ENCODE measurements around the gene PTPN14. TPM values are rescaled to one million over a fixed set of nuclear protein-coding genes. Genes with fewer than 3 reads are reported as not detected.

PTPN14 gene
- total RNA-seq, 2 experiments from 2014 or later: 0.92 to 1.3 TPM

DNA sequence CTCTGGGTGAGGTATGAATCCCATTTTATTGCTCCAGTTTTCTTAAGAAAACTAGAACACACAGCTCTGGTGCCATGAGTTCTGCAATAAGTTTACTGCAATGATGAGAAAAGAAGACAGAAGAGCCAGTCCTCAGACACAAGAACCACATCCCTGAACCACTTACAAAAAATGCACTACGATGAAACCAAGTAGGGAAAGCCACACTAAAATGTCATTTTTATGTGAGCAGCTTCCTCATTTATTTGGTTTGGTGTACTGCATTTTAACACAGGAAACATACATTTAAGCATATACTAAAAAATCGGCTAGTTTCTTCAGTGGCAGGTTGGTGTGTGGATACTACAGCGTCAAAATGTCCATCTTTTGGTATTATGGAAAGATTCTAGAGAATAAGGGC is 95.9 kb downstream of the PTPN14 start:
- Mint-ChIP-seq H3K27me3 (peaks cover 6% of the 10 kb centered on the region), H3K36me3 (no peaks in the 10 kb centered on the region), H3K4me1 (peaks cover 3% of the 10 kb centered on the region), H3K9me3 (no peaks in the 10 kb centered on the region), H3K4me3 (no peak overlapping the region), H3K27ac (no peak overlapping the region)
- DNase-seq: no peak

DNA sequence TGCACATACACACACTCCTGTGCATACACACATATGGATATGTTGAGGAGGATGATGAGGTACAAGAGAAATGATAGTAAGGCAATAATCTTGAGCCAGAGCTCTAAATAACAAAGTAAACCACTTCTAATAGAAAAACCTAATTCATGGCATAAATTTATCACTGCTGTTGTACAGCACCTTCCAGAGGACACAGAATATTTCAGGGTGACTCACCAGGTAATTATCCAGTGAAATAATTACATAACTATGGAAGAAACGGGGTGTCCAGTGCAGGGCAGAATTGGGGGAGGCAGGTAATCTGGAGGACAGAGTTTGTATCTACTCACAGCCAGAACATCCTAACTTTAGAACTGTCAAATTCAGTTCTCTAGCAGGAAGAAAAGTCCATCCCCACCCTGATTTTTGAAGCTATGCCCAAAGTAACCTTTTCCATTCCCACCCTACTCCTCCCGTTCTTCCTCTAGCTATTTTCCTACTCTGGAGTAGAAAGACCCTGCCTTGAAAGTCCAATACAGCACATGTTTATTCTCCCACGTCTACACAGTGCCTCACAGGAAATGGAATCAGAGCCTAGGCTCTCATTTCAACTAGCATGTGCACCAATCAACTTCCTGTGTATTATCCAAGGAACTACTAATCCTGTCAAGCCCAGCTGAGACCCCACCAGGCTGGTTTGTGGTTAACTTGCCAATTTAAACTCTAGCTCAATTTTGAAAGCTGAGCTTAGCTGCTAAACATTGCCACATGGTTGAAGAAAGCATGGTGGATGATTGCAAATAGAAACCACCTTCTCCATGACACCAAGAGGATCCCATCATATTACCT is 96.6 kb downstream of the PTPN14 start:
- Mint-ChIP-seq H3K4me1 (peaks cover 3% of the 10 kb centered on the region), H3K4me3 (no peak overlapping the region)

DNA sequence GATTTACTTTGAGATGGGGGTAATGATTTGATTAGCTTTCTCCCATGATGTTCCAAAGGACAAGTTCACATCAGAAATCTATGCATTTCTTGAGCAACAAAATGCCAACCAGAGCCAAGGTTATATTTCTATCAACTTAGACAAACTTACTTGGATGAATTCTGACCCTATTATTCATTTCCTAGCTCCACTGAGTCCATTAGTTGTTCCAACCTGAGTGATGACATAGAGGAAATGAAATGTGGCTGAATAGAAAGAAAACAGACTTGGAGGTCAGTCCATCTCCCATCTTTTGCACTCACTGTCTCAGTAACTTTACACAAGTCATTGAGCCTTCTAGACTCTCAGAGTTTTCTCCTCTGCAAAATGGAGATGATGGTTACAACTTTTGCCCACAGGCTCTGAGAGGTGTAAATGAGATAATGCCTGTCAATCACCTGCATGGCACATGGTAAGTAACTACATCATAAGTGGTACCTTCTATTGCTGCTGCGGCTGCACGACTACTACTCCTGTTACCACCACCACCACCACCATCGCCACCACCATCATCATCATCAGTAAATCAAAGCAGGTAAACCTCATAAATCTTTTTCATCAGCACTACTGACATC is 98.2 kb downstream of the PTPN14 start:
- peaks cover 3% of the 10 kb centered on the region for H3K4me1 Mint-ChIP-seq
- no peaks in the 10 kb centered on the region for H3K36me3 Mint-ChIP-seq
- H3K27me3 Mint-ChIP-seq: peaks cover 6% of the 10 kb centered on the region
- peaks cover 2% of the 10 kb centered on the region for H3K9me3 Mint-ChIP-seq
- no peak overlapping the region for H3K27ac Mint-ChIP-seq
- H3K4me3 Mint-ChIP-seq: no peak overlapping the region
- no peak for DNase-seq

More for the DNA sequence above, 96.6 kb downstream of the PTPN14 start:
- Mint-ChIP-seq H3K36me3 (no peaks in the 10 kb centered on the region), H3K27ac (no peak overlapping the region), H3K27me3 (peaks cover 6% of the 10 kb centered on the region), H3K9me3 (no peaks in the 10 kb centered on the region)
- no peak for DNase-seq

GRCh38 chr1:214452152-214452784 is 99.1 kb downstream of the PTPN14 start:
- no peak for DNase-seq
- Mint-ChIP-seq H3K27ac (no peak overlapping the region), H3K4me3 (no peak overlapping the region), H3K9me3 (peaks cover 2% of the 10 kb centered on the region), H3K4me1 (peaks cover 3% of the 10 kb centered on the region), H3K36me3 (no peaks in the 10 kb centered on the region), H3K27me3 (peaks cover 6% of the 10 kb centered on the region)

DNA sequence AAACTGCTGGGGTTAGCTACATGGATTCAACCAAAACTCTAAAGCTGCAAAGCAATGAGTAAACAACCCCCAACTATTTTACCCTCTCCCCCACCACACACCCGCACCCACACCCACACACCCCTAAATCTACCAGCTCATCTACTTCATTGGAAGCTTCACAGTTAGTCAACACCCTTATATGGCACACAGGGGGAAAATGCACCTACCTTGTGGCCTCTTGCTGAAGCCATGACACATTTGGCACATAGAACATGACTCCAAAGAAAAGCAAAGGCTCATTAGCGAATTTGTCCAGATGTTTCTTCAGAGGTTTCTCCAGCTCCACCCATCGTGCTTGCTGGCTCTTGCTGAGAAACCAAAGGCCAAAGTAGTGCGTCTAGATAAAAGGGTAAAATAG is 99.8 kb downstream of the PTPN14 start:
- Mint-ChIP-seq H3K4me1 (peaks cover 4% of the 10 kb centered on the region), H3K9me3 (peaks cover 2% of the 10 kb centered on the region), H3K36me3 (no peaks in the 10 kb centered on the region), H3K27me3 (peaks cover 6% of the 10 kb centered on the region), H3K27ac (no peak overlapping the region), H3K4me3 (no peak overlapping the region)
- DNase-seq: no peak

DNA sequence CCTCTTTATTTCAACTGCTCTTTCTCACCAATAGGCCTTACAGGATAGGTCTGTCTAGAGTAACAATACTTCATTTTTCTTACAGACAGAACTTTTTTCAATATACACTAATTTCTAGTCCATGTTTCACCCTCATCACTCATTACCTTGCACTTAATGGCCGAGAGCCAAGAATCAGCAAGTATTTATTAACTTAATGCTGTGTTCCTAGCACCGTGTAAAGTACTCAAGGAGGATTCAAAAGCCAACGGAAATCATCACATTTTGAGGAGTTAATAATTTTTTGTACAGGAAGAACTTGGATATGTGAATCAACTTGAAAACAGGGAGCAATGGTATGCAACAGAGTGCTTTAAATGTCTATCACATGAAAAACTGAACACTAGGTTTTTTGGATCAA is 102.0 kb downstream of the PTPN14 start:
- Mint-ChIP-seq H3K9me3 (peaks cover 2% of the 10 kb centered on the region), H3K4me1 (peaks cover 23% of the 10 kb centered on the region), H3K27me3 (peaks cover 6% of the 10 kb centered on the region), H3K36me3 (no peaks in the 10 kb centered on the region), H3K27ac (no peak overlapping the region), H3K4me3 (no peak overlapping the region)
- no peak for DNase-seq

- Mint-ChIP-seq H3K27ac (no peak overlapping the region), H3K4me1 (peaks cover 25% of the 10 kb centered on the region), H3K27me3 (peaks cover 6% of the 10 kb centered on the region), H3K4me3 (no peak overlapping the region), H3K9me3 (peaks cover 2% of the 10 kb centered on the region), H3K36me3 (no peaks in the 10 kb centered on the region)
- DNase-seq: no peak
Observed at GRCh38 chr1:214448536-214448935, 102.9 kb downstream of the PTPN14 start.

DNA sequence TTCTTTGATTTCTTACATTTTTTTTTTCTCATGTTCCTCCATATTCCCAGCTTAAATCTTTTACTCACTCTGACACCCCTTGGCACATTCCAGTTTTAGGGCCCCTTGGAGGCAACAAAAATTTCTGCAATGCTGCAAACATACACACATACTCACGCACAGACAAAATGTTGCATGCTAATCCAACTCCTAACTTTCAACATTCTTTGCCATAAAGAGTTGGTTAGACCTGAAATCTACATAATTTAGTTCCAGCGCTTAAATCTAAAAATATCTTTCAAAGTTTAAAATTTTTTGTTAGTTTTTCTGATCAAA is 103.9 kb downstream of the PTPN14 start:
- Mint-ChIP-seq H3K36me3 (no peaks in the 10 kb centered on the region), H3K4me3 (no peak overlapping the region), H3K9me3 (peaks cover 2% of the 10 kb centered on the region), H3K27ac (no peak overlapping the region), H3K4me1 (peaks cover 25% of the 10 kb centered on the region), H3K27me3 (peaks cover 6% of the 10 kb centered on the region)
- DNase-seq: no peak

DNA sequence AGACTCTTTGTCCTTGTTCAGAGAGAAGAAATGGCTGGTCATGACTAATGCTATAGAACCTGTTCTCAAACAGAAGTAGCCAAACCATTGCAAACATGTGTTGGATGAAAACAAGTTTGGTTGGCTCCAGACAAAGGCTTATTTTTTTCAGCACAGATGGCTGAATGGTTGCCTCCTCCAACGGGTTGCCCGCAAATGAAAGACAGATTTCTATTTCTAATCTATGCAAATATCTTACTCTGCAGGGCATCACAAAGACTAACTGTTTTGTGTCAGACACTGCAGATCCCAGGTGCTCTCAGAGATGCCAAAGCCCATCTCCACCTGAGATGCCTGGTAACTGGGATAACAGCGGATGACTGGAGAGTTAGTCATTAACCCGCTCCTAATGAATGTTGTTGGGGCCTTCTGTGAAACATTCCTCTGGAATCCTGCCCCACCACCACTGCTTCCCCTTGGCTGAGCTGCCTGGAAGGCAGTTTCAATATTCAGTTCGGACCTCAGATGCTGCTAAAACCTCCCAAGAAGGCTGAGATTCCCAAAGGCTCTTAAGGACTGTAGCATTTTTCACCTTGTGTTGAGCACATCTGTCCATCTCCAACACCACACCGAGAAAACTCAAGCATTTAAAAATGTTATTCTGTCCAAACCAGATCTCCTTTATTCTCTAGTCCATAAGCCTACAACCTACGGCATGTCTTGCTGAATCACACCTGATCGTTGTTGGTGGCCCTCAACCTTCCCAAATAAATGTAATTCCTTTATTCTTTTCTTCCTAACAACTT is 104.4 kb downstream of the PTPN14 start:
- Mint-ChIP-seq H3K27ac (peak overlapping the region; percentile 85), H3K4me1 (peaks cover 25% of the 10 kb centered on the region), H3K27me3 (peaks cover 6% of the 10 kb centered on the region), H3K9me3 (peaks cover 2% of the 10 kb centered on the region), H3K4me3 (no peak overlapping the region), H3K36me3 (no peaks in the 10 kb centered on the region)
- no peak for DNase-seq

DNA sequence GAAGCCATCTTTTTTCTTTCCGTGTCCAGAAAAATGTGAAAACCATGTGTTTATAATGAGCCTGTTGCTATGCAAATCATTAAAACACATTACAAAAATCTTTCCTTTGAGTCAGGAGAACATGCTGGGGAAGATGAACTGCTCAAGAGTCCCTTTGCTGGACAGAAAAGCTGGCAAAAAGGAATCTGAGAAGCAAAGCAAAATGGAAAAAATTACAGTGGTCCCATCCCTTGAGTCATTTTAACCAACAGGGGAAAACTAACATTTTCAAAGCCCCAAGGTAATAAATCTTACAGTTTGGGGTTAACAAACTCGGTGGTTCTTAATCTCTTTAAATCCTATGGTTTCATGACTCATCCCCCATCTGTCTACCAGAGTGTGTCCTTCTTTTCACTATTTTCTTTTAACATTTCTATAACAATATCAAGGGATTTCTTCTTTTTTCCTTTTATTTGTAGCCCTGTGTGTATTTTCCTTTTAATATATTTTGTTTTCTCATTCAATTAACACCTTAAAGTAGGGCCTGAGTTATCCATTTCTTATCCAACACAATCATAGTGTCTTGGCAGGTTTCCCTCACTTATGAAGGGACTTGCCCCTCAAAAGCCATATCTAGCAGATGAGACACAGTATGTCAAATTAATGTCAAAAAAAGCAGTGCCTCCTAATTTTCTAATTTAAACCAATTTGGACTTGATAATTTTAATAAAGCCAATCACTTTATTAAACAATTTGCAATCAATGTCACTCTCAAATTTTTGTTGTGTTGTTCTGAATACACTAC is 105.4 kb downstream of the PTPN14 start:
- peak overlapping the region; percentile 85 for H3K27ac Mint-ChIP-seq
- H3K36me3 Mint-ChIP-seq: no peaks in the 10 kb centered on the region
- H3K4me1 Mint-ChIP-seq: peaks cover 33% of the 10 kb centered on the region
- H3K27me3 Mint-ChIP-seq: peaks cover 2% of the 10 kb centered on the region
- no peak for DNase-seq
- peaks cover 2% of the 10 kb centered on the region for H3K9me3 Mint-ChIP-seq
- H3K4me3 Mint-ChIP-seq: no peak overlapping the region

DNA sequence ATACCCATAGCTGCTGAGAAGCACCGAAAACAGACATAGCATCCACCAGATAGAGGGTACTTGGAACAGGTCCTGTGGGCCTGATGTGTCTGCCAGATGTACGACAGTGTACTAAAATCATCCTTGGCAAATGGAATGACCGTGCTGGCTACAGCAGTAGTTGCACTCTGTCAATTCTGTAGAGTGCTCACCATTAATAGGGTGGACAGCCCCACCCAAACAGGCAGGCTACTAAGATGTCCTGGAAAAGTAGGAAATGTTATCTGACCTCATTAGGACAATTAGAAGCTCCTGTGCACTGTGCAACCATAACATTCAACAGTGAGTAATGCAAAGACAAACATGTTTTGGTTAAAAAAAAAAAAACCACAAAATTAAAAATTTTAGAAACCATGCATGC is 106.2 kb downstream of the PTPN14 start:
- Mint-ChIP-seq H3K9me3 (peaks cover 2% of the 10 kb centered on the region), H3K4me3 (no peak overlapping the region), H3K27me3 (no peaks in the 10 kb centered on the region), H3K36me3 (no peaks in the 10 kb centered on the region), H3K4me1 (peaks cover 42% of the 10 kb centered on the region), H3K27ac (peak overlapping the region; percentile 85)
- DNase-seq: no peak

DNA sequence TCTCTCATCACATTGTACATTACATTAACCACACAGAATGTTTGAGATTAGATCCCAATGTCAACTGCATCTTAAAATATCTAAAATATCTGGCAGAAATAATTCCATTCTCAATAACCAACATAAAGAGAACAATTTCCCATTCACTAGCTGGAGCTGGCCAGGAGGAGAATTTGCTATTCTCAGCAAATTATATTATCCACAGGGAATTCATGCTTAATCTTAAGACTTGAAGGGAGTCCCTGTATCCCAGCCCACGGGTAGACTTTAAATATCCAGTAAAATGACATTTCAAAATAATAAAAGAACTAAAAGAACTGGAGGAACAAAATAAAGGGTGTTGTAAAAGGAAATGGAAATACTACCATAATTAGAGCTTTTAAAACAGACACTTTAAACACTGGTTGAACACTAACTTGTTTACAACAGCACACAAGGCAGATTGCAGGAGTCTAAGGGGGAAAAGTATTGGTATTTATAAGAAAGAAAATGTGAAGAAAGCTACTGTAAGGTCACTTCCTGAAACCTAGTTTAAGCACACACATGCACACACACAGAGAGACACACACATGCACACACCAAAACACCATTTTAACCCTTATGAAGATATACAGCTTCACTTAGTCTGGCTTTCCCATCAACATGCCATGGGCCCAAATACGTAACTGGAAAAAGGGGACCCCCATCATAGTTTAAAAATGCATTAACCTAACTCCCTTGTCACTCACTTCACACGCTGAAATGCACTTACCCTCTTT is 107.0 kb downstream of the PTPN14 start:
- H3K9me3 Mint-ChIP-seq: peaks cover 2% of the 10 kb centered on the region
- H3K27me3 Mint-ChIP-seq: no peaks in the 10 kb centered on the region
- no peak for DNase-seq
- no peaks in the 10 kb centered on the region for H3K36me3 Mint-ChIP-seq
- H3K27ac Mint-ChIP-seq: peak overlapping the region; percentile 55
- H3K4me1 Mint-ChIP-seq: peaks cover 50% of the 10 kb centered on the region
- H3K4me3 Mint-ChIP-seq: no peak overlapping the region

DNA sequence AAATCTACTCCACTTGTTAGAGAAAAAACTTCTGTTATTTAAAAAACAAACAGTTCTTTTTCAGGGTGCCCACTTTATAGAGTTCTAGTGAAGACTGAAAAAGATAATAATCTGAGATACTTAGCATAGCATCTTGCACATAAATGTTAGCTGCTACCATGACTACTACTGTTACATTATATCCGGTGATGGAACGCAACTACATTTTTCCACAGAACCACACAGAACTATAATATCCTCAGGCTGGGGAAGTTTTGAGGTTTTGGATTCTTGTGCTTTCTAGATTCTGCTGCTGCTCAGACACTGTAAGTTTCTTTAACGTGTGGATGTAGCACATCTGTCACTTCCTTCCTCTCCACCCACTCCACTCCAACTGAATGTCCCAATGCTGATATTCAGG is 110.3 kb downstream of the PTPN14 start:
- H3K36me3 Mint-ChIP-seq: peaks cover 3% of the 10 kb centered on the region
- no peak overlapping the region for H3K4me3 Mint-ChIP-seq
- peaks cover 49% of the 10 kb centered on the region for H3K4me1 Mint-ChIP-seq
- peaks cover 3% of the 10 kb centered on the region for H3K27me3 Mint-ChIP-seq
- H3K9me3 Mint-ChIP-seq: no peaks in the 10 kb centered on the region
- DNase-seq: no peak
- H3K27ac Mint-ChIP-seq: peak overlapping the region; percentile 81
